Upper lobe of left lung (tissue), 4 donors: ENCODE measurements around the gene CARS2.

Experiments
- EP300 ChIP-seq, 4 donors: sonication (generic); formaldehyde crosslinking; IDR thresholded peaks; one replicate each; pipeline ENCODE4 v1.5.1; 2017; ENCODE audit warnings: antibody characterized with exemption in 4 of 4, control low read depth in 2 of 4
- POLR2A ChIP-seq, 4 donors: fragments of 450-650 bp; IDR thresholded peaks; one replicate each; pipeline ENCODE4 v1.5.1; 2016 to 2017; ENCODE audit warnings: antibody characterized with exemption in 4 of 4, mild to moderate bottlenecking in 2 of 4

DNA sequence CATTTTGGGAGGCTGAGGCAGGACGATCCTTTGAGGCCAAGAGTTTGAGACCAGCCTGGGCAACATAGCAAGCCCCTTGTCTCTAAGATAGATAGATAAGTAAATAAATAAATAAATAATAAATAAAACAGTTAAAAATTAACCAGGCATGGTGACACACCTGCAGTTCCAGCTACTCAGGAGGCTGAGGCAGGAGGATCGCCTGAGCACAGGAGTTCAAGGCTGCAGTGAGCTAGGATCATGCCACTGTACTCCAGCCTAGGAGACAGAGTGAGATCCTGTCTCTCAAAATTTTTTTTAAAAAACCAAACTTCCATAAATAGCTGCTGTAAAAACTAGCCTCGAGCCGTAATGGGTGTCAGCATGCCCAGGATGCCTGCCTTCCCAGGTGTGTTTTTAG is 104.9 kb downstream of the CARS2 start:
- TF ChIP-seq POLR2A (IDR thresholded peaks at IDR 0.05) (no peak), EP300 (IDR thresholded peaks at IDR 0.05) (no peak)
